Measurements from ENCODE around the gene P4HA2.

P4HA2 gene

GRCh38 chr5:132227485-132228240 lies at the start of gene P4HA2:
TSS of gene P4HA2 (minus strand) at chr5:132227853. CDS start at chr5:132218626, 9,227 bp downstream.
- Histone ChIP-seq H3K9me3 (ENCODE audit: control insufficient read depth in 1 of 2, low read length in 2 of 2) (no peaks in the 10 kb centered on the region), H3K4me1 (ENCODE audit: control insufficient read depth in 1 of 2, insufficient read depth in 2 of 2, low read length in 2 of 2) (peaks cover 20 to 48% of the 10 kb centered on the region in 2 donors), H3K36me3 (ENCODE audit: control insufficient read depth in 1 of 2, insufficient read depth in 2 of 2, low read length in 2 of 2) (no peaks in the 10 kb centered on the region), H3K27me3 (ENCODE audit: low read depth, low read length) (no peaks in the 10 kb centered on the region), H3K27ac (ENCODE audit: low read length) (peak within 1 kb of the TSS; percentile 78), H3K4me3 (ENCODE audit: low read depth in 1 of 2, low read length in 2 of 2) (peak within 1 kb of the TSS; percentile 65 to 73)

- H3K4me1 ChIP-seq (ENCODE audit: control insufficient read depth in 1 of 2, insufficient read depth in 2 of 2, low read length in 2 of 2): peaks cover 6 to 8% of the 10 kb centered on the region in 2 donors
- H3K9me3 ChIP-seq (ENCODE audit: control insufficient read depth in 1 of 2, low read length in 2 of 2): no peaks in the 10 kb centered on the region
- peaks cover 0 to under 1% of the 10 kb centered on the region in 2 donors for H3K36me3 ChIP-seq (ENCODE audit: control insufficient read depth in 1 of 2, insufficient read depth in 2 of 2, low read length in 2 of 2)
- H3K27ac ChIP-seq (ENCODE audit: low read length): peak overlapping the region; percentile 28
- H3K4me3 ChIP-seq (ENCODE audit: low read depth in 1 of 2, low read length in 2 of 2): no peak overlapping the region
- H3K27me3 ChIP-seq (ENCODE audit: low read depth, low read length): no peaks in the 10 kb centered on the region
Measured at GRCh38 chr5:132277256-132277655, 49.6 kb upstream of the P4HA2 start.

DNA sequence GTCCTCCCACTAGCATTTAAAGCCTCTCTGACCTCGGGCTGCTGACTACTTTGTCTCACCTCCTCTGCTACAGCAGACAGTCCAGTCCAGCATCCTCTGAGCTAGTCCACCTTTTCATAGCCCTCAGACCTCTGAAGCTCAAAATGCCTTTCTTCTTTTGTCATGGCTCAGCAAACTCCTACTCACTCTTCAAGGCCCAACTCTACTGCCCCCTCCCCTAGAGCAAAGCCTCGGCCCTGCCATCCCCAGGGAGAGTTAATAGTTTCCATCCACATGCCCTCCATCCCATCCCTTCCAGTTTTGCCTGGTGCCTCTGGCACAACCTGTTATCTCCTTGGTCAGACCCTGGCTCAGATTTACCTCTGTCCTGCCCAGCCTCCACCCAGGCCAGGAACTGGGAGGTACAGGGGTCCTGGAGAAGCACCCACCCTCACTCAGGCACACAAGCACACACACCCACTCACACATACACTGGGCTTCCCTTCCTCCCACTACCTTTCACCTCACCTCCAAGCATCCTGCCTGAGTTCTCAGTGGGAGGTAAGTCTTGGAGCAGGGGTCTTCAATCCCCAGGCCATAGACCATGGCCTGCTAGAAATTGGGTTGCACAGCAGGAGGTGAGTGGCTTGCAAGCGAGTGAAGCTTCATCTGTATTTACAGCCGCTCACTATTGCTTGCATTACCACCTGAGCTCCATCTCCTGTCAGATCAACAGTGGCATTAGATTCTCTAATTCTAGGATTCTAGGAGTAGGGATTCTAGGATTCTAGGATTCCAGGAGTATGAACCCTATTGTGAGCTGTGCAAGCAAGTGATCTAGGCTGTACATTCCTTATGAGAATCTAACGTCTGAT lies 47.9 kb upstream of the P4HA2 start:
- Histone ChIP-seq H3K36me3 (ENCODE audit: control insufficient read depth in 1 of 2, insufficient read depth in 2 of 2, low read length in 2 of 2) (peaks cover 3 to 17% of the 10 kb centered on the region in 2 donors), H3K27ac (ENCODE audit: low read length) (no peak overlapping the region), H3K4me1 (ENCODE audit: control insufficient read depth in 1 of 2, insufficient read depth in 2 of 2, low read length in 2 of 2) (peaks cover 6 to 8% of the 10 kb centered on the region in 2 donors), H3K4me3 (ENCODE audit: low read depth in 1 of 2, low read length in 2 of 2) (no peak overlapping the region), H3K27me3 (ENCODE audit: low read depth, low read length) (no peaks in the 10 kb centered on the region), H3K9me3 (ENCODE audit: control insufficient read depth in 1 of 2, low read length in 2 of 2) (no peaks in the 10 kb centered on the region)

DNA sequence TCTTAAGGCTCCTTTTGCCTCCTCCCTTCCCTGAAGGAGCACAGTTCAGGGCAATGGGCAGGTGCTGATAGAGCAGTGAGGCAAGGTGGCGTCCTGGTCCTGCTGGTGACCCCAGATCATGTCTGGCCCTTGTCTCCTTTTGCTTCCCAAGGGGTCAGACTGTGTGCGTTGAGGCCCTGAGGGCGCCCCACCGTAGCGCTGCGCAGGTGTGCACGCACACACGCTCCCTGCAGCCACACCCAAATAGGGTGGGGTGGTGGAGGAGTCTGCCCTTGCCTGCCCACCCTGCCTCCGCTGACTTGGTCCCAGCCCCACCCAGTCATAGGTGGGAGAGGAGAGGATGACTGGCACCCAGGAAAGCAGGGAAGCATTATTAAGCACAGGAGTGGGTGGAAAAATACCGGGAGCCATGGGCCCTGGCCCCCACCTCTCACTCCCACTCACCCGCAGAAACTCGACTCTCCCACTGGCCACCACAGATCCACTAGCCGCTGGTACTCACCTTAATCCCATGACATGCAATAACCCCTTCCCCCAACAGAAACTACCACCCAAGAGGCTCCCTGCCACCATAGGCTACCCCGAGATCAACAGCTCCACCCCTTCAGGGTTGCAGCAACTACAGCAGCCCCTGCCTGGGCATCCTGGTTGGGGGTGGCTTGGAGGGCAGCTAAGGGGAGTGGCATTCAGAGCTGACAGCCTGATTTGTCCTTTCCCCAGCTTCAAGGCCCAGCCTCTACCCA lies 46.6 kb upstream of the P4HA2 start:
- Histone ChIP-seq H3K27me3 (ENCODE audit: low read depth, low read length) (no peaks in the 10 kb centered on the region), H3K4me1 (ENCODE audit: control insufficient read depth in 1 of 2, insufficient read depth in 2 of 2, low read length in 2 of 2) (peaks cover 6 to 17% of the 10 kb centered on the region in 2 donors), H3K9me3 (ENCODE audit: control insufficient read depth in 1 of 2, low read length in 2 of 2) (no peaks in the 10 kb centered on the region), H3K36me3 (ENCODE audit: control insufficient read depth in 1 of 2, insufficient read depth in 2 of 2, low read length in 2 of 2) (peaks cover 5 to 28% of the 10 kb centered on the region in 2 donors), H3K4me3 (ENCODE audit: low read depth in 1 of 2, low read length in 2 of 2) (no peak overlapping the region), H3K27ac (ENCODE audit: low read length) (no peak overlapping the region)

DNA sequence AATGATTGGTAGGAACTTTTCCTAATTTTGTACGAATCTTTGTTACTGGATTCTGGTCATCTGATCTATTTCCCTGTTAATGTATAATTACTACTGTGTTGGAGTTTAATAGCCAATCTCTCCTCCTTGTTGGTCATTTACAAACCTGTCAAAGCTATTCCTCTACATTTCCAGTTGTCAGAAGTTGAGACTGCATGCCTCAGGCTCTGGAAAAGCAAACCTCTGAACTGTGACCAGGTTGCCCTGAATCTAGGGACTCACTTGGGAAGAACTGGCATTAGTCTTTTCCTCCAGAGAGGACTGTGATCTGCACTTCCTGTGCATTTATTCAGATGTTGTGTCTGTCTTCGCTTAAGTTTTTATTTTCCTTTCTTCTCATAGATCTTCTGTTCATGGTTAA lies 46.0 kb upstream of the P4HA2 start:
- Histone ChIP-seq H3K27me3 (ENCODE audit: low read depth, low read length) (no peaks in the 10 kb centered on the region), H3K4me3 (ENCODE audit: low read depth in 1 of 2, low read length in 2 of 2) (no peak overlapping the region)

GRCh38 chr5:132272311-132273210 lies 44.9 kb upstream of the P4HA2 start:
- H3K4me1 ChIP-seq (ENCODE audit: control insufficient read depth in 1 of 2, insufficient read depth in 2 of 2, low read length in 2 of 2): peaks cover 0 to 29% of the 10 kb centered on the region in 2 donors
- no peak overlapping the region for H3K4me3 ChIP-seq (ENCODE audit: low read depth in 1 of 2, low read length in 2 of 2)
- peaks cover 15 to 37% of the 10 kb centered on the region in 2 donors for H3K36me3 ChIP-seq (ENCODE audit: control insufficient read depth in 1 of 2, insufficient read depth in 2 of 2, low read length in 2 of 2)
- H3K27me3 ChIP-seq (ENCODE audit: low read depth, low read length): no peaks in the 10 kb centered on the region
- no peaks in the 10 kb centered on the region for H3K9me3 ChIP-seq (ENCODE audit: control insufficient read depth in 1 of 2, low read length in 2 of 2)
- H3K27ac ChIP-seq (ENCODE audit: low read length): peak overlapping the region; percentile 3

More for the DNA sequence above, 46.0 kb upstream of the P4HA2 start:
- no peak overlapping the region for H3K27ac ChIP-seq (ENCODE audit: low read length)
- H3K9me3 ChIP-seq (ENCODE audit: control insufficient read depth in 1 of 2, low read length in 2 of 2): no peaks in the 10 kb centered on the region
- peaks cover 3 to 23% of the 10 kb centered on the region in 2 donors for H3K4me1 ChIP-seq (ENCODE audit: control insufficient read depth in 1 of 2, insufficient read depth in 2 of 2, low read length in 2 of 2)
- H3K36me3 ChIP-seq (ENCODE audit: control insufficient read depth in 1 of 2, insufficient read depth in 2 of 2, low read length in 2 of 2): peaks cover 8 to 29% of the 10 kb centered on the region in 2 donors

- Histone ChIP-seq H3K27ac (ENCODE audit: low read length) (no peak overlapping the region), H3K4me3 (ENCODE audit: low read depth in 1 of 2, low read length in 2 of 2) (no peak overlapping the region), H3K4me1 (ENCODE audit: control insufficient read depth in 1 of 2, insufficient read depth in 2 of 2, low read length in 2 of 2) (peaks cover 0 to 33% of the 10 kb centered on the region in 2 donors), H3K36me3 (ENCODE audit: control insufficient read depth in 1 of 2, insufficient read depth in 2 of 2, low read length in 2 of 2) (peaks cover 24 to 44% of the 10 kb centered on the region in 2 donors), H3K27me3 (ENCODE audit: low read depth, low read length) (no peaks in the 10 kb centered on the region), H3K9me3 (ENCODE audit: control insufficient read depth in 1 of 2, low read length in 2 of 2) (no peaks in the 10 kb centered on the region)
Measured at GRCh38 chr5:132271251-132272246, 43.9 kb upstream of the P4HA2 start.

- H3K27me3 ChIP-seq (ENCODE audit: low read depth, low read length): no peaks in the 10 kb centered on the region
- peaks cover 6 to 41% of the 10 kb centered on the region in 2 donors for H3K4me1 ChIP-seq (ENCODE audit: control insufficient read depth in 1 of 2, insufficient read depth in 2 of 2, low read length in 2 of 2)
- no peak overlapping the region for H3K4me3 ChIP-seq (ENCODE audit: low read depth in 1 of 2, low read length in 2 of 2)
- H3K9me3 ChIP-seq (ENCODE audit: control insufficient read depth in 1 of 2, low read length in 2 of 2): no peaks in the 10 kb centered on the region
- no peak overlapping the region for H3K27ac ChIP-seq (ENCODE audit: low read length)
- peaks cover 27 to 50% of the 10 kb centered on the region in 2 donors for H3K36me3 ChIP-seq (ENCODE audit: control insufficient read depth in 1 of 2, insufficient read depth in 2 of 2, low read length in 2 of 2)
Measured at GRCh38 chr5:132270706-132271105, 43.1 kb upstream of the P4HA2 start.

DNA sequence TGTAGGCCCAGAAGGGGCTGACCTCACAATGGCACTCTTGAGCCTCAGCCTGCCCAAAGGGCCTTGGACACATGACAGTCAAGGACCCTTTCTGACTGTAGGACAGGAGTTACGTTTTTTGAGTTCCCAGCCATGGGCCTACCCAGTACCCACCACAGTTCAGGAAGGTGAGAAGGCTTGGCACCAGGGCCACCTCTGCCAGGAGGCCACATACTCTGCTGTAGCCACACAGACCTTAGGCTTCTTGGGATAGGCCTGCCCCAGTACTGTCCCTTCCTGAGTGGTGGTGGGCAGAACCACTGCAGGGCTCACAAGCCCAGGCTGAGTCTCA lies 42.6 kb upstream of the P4HA2 start:
- Histone ChIP-seq H3K27me3 (ENCODE audit: low read depth, low read length) (no peaks in the 10 kb centered on the region), H3K27ac (ENCODE audit: low read length) (no peak overlapping the region), H3K9me3 (ENCODE audit: control insufficient read depth in 1 of 2, low read length in 2 of 2) (no peaks in the 10 kb centered on the region), H3K4me3 (ENCODE audit: low read depth in 1 of 2, low read length in 2 of 2) (no peak overlapping the region), H3K4me1 (ENCODE audit: control insufficient read depth in 1 of 2, insufficient read depth in 2 of 2, low read length in 2 of 2) (peaks cover 10 to 45% of the 10 kb centered on the region in 2 donors), H3K36me3 (ENCODE audit: control insufficient read depth in 1 of 2, insufficient read depth in 2 of 2, low read length in 2 of 2) (peaks cover 27 to 50% of the 10 kb centered on the region in 2 donors)
